Frontal cortex (tissue), 4 donors: ENCODE data around the gene NAV2. TPM values are rescaled to one million over a fixed set of nuclear protein-coding genes. Genes with fewer than 3 reads are reported as not detected.
A peak's percentile ranks its signal among the peaks of the same experiment; 100 is the strongest.
"Not testable (repeated sequence)": the region's sequence is repeated elsewhere in the genome, so short reads cannot be mapped to it uniquely, and the experiment has no call there.

Experiments used
- DNase-seq, 2 donors: peaks; one replicate each; pipeline ENCODE4 v3.0.0; 2012; ENCODE audit warnings: low spot score in 2 of 2
- FAIRE-seq: peaks from 2 replicates; lab custom pipeline; 2012; peaks lifted over from hg19 to GRCh38; lab: Jason Lieb, UNC
- total RNA-seq: library from RNA; depleted of rRNA; stranded (reverse); fragments of >200 nt; gene quantifications from one replicate; pipeline ENCODE4 v1.2.3, GENCODE V29; 2014
- donor health status: control.
- donor health status: control.
- donor health status: control.

The NAV2 gene
- total RNA-seq, 1 donor from 2014 or later, result 15.5 TPM

GRCh38 chr11:19952911-19953310 lies 240.3 kb downstream of the NAV2 start:
- FAIRE-seq (no peak), DNase-seq (no peak)

- FAIRE-seq (no peak), DNase-seq (no peak)
Observed at GRCh38 chr11:19953336-19953735, 240.7 kb downstream of the NAV2 start.

DNA sequence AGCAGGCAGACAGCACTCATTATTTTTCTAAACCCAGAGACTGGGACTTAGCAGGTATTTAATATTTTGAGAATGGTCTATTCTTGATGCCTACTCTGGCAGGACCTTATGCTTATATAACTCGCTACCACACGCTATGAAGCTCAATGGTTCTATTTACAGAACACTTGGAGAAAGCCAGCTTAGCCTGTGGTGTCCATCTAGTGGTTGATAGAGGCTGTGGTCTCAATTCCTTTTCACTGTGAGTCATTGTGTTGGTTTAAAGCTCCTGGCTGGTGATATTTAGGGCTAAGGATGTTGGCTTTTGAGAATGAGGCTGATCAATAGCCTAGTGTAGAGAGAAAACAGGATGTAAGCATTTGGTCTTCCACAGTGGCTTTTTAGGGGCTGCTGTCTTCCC lies 241.3 kb downstream of the NAV2 start:
- FAIRE-seq, result no peak

DNA sequence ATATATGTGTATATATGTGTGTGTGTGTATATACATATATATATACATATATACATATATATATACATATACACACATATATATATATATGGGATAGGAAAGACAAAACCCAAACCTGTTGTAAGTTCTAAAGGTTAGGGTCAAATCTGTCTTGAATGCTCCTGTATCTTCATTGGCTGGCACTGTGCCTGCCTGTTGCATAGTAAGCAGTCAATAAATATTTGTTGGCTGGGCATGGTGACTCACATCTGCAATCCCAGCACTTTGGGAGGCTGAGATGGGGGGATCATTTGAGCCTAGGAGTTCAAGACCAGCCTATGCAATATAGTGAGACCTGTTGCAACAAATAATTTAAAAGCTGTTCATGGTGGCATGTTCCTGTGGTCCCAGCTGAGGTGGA lies 242.3 kb downstream of the NAV2 start:
- DNase-seq (no peak), FAIRE-seq (no peak)

More for the DNA sequence above, 241.3 kb downstream of the NAV2 start:
- DNase-seq, result peak; percentile 36 to 51

DNA sequence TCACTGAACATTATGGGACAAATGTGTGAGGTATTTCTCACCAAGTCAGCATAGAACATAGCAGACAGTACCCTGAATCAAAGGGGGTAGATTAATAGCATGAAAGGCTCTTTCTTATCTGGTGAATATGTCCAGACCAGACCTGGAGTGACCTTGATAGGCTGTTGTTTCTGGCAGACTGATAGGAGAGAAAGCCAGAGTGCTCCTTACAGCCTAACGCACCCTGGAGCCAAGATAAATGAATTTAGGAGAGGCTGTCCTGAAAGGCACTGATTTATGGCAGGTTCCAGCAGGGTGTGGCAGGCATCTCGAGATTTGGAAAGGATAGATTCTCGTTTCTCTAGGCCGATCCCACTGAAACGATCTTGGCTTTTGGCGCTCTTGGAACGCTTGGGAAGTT lies 243.0 kb downstream of the NAV2 start:
- FAIRE-seq (no peak), DNase-seq (no peak)

DNA sequence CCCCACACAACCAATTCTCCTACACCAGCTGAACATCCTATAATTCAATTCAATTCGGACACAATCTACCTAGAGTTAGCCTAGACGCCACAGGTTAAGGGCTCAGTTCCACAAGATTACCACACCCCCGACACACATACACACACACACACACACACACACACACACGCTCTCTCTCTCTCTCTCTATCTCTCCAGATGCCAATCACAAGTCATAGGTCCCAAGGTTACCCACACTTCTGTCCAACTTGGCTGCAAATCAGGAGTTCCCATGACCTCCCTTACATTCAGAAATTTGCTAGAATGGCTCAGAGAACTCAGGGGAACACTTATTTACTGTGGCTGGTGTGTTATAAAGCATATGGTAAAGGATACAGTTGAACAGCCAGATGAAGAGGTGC lies 243.6 kb downstream of the NAV2 start:
- DNase-seq (no peak), FAIRE-seq (no peak)

DNA sequence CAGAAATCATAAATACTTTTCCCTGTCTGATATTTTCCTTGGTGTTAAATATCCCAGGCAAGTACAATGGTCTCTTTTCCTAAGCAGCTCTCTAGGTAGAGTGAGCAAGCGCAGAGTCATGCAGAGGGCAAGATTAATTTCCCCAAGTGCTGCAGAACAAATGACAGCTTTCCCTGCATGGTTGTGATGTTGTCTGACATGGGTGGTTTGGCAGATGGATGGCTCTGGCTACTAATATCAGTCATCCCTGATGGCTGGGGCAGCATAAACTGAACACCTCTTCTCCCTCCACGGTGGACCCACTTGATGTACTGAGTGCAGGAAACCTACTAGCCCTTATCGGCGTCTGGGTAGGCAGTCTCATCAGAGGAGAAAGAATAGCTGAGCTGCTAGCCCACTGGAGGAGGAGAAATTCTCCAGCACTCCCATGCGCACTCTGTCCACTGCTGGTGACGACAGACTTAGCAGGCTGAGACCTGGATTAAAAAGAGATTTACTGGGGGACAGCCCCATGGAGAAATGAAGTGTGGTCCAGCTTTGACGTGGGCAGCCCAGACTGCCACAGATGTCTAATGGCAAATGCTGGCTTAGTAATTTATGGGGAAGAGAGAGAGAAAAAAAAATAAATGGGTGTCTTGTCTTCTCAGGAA lies 244.8 kb downstream of the NAV2 start:
- FAIRE-seq (no peak), DNase-seq (no peak)

- no peak for FAIRE-seq
Observed at GRCh38 chr11:19958204-19958603, 245.6 kb downstream of the NAV2 start.

GRCh38 chr11:19959210-19959609 lies 246.6 kb downstream of the NAV2 start:
- DNase-seq (no peak), FAIRE-seq (no peak)

More at GRCh38 chr11:19958204-19958603, 245.6 kb downstream of the NAV2 start:
- no peak for DNase-seq

- no peak for FAIRE-seq
- DNase-seq, result no peak
Observed at GRCh38 chr11:19959648-19960059, 247.0 kb downstream of the NAV2 start.

DNA sequence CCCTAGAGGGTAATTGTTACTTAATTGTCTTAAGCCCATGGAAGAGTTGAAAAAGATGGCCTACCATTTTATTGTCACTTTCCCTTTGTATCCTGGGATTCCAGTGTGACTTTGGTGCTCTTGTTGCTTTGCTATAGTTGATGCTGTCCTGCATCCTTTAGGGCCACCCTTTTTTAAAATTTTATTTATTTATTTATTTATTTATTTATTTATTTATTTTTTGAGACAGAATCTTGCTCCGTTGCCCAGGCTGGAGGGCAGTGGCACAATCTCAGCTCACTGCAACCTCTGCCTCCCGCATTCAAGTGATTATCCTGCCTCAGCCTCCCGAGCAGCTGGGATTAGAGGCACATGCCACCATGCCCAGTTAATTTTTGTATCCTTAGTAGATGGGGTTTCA lies 247.8 kb downstream of the NAV2 start:
- not testable (repeated sequence) for DNase-seq, FAIRE-seq

DNA sequence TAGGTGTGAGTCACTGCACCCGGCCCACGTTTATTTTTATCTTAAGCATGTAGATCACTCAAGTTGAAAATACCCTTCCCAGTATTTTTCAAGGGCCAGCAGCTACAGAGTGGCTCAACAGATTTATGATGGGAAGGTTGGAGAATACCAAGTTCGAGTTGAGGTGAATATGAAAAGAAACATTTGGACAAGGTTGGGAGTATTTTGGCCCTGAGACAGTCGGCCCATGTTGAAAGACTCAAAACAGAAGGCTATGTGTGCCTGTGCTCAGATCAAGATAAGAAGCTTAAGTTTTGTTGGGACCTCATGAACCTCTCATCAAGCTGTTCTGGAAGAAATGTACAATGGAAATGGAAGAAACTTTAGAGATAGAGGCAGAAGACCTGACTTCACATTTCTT lies 248.6 kb downstream of the NAV2 start:
- FAIRE-seq, result no peak
- no peak for DNase-seq

DNA sequence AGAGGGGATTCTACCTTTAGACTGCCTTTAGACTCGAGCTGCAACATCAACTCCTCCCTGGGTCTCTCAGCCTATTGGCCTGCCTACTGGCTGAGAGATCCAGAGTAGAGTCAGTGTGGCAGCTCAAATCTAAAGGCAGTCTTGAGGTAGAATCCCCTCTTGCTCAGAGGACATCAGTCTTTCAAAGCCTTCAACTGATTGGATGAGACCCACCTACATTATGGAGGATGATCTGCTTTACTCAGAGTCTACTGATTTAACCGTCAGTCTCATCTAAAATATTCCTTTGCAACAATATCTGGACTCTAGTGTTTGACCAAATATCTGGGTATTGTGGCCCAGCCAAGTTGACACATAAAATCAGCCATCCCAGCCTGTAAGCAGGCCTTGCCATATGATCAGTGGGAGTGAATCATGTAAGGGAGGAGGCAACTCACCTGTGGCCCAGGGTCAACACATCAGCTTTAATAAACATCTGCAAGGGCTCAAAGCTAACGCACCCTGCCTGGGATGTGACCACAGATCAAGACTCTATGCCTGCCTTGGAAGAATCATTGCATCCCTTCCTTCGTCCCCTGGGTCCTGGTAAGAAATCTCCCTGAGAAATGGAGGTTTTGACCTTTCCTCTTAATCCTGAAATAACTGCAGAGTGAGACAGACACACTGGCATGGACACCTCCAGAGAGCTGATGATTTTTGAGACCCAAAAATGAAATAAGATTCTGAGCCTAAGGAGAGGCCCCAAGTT lies 249.6 kb downstream of the NAV2 start:
- no peak for DNase-seq
- FAIRE-seq, result no peak

DNA sequence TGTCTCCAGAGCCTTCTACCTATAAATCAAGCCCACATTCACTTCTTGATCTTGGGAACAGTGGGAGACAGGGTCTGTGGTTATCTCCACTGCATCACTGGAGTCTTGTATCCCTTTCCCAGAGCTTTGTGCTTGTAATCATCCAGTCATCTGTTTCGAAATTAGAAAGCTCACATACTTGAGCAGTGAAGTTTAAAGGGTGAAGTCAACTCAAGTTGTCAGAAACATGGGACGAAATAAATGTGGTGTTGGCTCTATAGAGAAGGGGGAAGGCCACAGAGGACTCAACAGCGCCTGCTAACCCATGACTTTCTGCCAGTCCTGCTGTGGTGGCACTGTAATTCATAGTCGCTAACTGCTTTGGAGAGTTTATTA lies 250.2 kb downstream of the NAV2 start:
- no peak for DNase-seq
- FAIRE-seq, result no peak

DNA sequence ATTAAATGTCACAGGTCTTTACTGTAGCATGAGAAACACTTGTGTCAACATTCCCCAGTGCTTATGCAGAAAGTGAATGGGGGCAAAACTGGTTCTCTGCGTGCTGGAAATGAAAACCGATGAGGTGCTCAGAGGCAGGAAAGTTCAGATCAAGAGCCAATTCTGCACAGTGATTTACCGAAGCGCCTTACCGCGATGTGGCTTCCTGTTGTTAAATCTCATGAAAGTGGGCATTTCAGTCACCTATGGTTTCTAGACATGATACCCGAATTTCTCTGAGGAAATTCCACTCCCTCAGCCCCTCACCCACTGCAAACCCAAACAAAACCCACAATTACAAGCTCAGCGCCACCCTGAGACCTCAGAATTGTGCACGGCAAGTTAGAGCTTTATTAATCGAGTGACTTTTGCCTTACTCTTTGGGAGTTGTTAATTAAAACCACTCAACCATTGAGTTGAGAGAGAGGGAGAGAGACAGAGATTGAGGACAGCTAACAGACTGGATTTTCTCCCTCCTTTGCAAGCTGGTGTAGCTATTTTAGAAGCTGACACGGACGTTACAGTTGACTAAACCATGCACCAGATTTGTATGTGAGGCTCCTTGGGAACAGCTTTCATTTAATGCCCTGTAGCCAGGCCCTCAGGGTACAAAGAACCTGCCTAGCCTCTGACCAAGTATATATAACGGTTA lies 251.2 kb downstream of the NAV2 start:
- no peak for FAIRE-seq

DNA sequence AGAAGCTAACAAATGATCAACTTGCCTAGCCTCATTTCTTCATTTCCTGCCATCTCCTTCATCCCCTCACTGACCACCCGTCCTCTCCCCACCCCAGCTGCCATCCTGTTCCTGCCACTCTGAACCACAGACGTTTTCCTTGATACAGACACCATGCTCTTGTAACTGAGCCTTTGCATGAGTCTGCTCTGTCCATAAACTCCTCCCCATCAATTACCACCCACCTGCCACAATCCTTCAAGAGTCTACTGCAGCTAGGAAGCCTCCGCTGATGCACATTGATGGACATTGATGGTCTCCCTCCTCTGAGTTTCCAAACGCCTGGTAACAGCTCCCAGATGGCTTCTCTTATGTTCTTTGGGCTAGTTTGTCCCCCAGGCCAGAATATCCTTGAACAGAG lies 253.8 kb downstream of the NAV2 start:
- DNase-seq, result no peak
- no peak for FAIRE-seq

More for the DNA sequence above, 251.2 kb downstream of the NAV2 start:
- DNase-seq, result no peak

GRCh38 chr11:19966927-19967326 lies 254.3 kb downstream of the NAV2 start:
- no peak for FAIRE-seq

DNA sequence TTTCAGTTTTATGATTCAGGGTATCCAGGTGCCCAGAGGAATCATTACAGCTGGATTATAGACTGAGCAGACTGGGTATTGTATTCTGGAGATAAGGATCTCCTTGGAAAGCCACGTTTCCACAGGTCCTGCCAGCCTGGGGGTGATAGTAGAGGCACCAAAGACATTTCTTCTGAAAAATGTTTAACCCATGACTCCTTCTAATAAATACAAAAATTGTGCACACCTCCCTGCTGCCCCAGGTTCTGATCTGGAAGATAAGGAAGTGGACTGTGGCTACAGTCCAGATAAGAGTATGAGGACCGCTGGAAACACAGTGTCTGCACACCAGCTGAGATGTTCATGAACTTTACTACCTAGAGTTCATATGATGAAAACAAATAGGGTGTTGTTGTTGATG lies 255.2 kb downstream of the NAV2 start:
- FAIRE-seq (no peak), DNase-seq (no peak)

More at GRCh38 chr11:19966927-19967326, 254.3 kb downstream of the NAV2 start:
- DNase-seq, result no peak

- DNase-seq, result no peak
- no peak for FAIRE-seq
Observed at GRCh38 chr11:19968860-19969259, 256.2 kb downstream of the NAV2 start.

DNA sequence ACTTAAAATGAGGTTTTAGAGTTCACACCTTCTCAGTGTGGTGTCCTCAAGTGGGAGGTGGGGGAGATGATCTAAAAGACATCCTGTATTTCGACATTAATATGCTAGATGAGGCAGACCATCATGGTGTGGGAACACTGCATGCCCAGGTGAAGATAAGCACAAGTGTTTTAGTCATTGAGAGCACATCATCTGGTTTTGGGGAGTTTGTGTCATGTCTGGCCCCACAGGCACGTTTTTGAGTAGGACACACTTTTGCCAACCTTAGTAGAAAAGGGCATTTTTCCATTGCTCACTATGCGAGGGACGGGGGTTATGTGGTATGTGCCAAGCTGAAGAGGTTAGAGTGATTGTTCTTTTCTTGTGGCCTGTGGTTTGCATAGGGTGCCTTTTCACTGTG lies 258.3 kb downstream of the NAV2 start:
- no peak for DNase-seq
- FAIRE-seq, result no peak

DNA sequence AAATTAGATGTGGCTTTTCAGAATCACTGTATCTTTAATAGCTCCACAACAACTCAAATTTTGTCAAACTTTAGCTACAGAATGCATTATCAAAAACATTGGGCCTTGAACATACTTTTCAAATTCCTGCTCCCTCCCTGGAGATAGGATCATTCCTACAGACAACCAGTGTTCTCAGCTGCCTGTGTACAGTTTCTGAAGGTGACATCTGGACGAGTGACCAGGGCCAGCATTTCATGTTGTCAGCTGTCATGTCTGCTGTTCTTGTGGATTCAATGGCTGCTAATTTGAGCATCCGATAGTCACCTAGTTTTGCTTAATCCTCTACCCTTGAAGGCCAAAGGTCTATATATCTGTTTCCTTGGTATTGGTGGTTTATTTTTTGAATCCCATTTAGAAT lies 259.5 kb downstream of the NAV2 start:
- DNase-seq (no peak), FAIRE-seq (no peak)
